AG09309 (cell line): Measurements from ENCODE around the gene CTSD.
"Not testable (repeated sequence)": the region's sequence is repeated elsewhere in the genome, so short reads cannot be mapped to it uniquely, and the experiment has no call there.

ENCODE experiments used
- DNase-seq: peaks from one replicate; pipeline ENCODE4 v3.0.0-alpha.2; 2010; ENCODE audit warnings: low read depth
- H3K4me3 ChIP-seq: 2 replicates; pipeline ENCODE4 v1.5.1; 2011; ENCODE audit warnings: mild to moderate bottlenecking, low read depth, low read length, moderate library complexity; ENCODE audit not compliant: control insufficient read depth
- CTCF ChIP-seq: IDR thresholded peaks from 2 replicates; pipeline ENCODE4 v1.5.1; 2011; ENCODE audit warnings: mild to moderate bottlenecking, low read depth, low read length, inconsistent platforms; ENCODE audit not compliant: insufficient read depth, control insufficient read depth; ENCODE audit errors: missing control alignments

CTSD gene

GRCh38 chr11:1763796-1764661 lies at the start of gene CTSD:
Gene CTSD (minus strand): TSS chr11:1763927. CDS start chr11:1763859, 68 bp downstream.
- DNase-seq, result no peak
- no peak for TF ChIP-seq CTCF
- peak within 1 kb of the TSS; percentile 86 for H3K4me3 ChIP-seq

DNA sequence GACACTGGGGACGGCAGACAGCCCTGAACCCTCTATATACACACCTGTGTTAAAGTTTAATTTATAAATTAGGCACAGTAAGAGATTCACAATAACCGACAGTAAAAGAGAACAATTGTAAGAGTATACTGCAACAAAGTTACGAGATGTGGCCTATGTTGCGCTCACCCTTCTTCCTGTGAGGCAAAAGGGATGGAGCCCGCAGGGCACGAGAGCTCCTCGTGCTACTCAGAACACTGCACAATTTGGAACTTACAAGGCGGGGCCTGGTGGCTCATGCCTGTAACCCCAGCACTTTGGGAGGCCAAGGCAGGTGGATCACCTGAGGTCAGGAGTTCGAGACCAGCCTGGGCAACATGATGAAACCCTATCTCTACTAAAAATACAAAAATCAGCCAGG lies 49.6 kb upstream of the CTSD start:
- not testable (repeated sequence) for H3K4me3 ChIP-seq

DNA sequence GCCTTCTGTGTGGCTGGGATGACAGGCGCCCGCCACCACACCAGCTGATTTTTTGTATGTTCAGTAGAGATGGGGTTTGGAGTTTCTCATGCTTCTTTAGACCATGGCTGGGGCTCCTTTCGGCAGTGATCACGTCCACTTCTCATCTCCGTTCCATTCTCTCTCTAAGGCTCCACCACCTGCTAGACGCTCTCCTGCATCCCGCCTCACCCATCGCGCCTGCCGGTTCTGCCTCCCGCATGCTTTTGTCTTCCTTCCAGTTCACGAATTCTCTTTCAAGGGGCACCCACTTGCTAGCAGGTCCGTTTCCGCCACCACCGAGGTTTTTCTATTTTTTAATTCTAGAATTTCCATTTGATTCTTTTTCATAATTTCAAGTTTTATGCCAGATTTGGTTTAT lies 49.1 kb upstream of the CTSD start:
- H3K4me3 ChIP-seq, result no peak overlapping the region
- no peak for DNase-seq
- TF ChIP-seq CTCF, result no peak

More for the DNA sequence above, 49.6 kb upstream of the CTSD start:
- DNase-seq, result not testable (repeated sequence)

GRCh38 chr11:1812274-1812673 lies 48.5 kb upstream of the CTSD start:
- H3K4me3 ChIP-seq, result no peak overlapping the region
- TF ChIP-seq CTCF, result no peak
- no peak for DNase-seq

DNA sequence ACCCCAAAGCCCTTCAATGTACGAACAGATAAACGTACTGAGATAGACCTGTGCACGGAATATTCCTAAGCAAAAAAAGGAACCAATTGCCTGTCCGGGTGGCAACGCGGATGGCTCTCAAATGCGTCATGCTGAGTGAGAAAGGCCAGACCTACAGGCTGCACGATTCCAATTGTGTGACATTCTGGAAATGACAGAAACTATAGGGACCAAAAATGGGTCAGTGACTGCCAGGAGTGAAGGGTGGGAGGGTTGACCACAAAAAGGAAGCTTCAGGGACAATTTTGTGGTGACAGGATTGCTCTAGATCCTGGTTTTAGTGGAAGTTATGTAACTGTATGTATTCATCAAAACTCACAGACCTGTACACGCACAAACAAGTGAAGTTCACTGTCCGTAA lies 47.0 kb upstream of the CTSD start:
- H3K4me3 ChIP-seq, result no peak overlapping the region
- DNase-seq, result no peak
- no peak for TF ChIP-seq CTCF

- no peak for TF ChIP-seq CTCF
- no peak for DNase-seq
- H3K4me3 ChIP-seq, result no peak overlapping the region
Observed at GRCh38 chr11:1807264-1807995, 43.7 kb upstream of the CTSD start.

DNA sequence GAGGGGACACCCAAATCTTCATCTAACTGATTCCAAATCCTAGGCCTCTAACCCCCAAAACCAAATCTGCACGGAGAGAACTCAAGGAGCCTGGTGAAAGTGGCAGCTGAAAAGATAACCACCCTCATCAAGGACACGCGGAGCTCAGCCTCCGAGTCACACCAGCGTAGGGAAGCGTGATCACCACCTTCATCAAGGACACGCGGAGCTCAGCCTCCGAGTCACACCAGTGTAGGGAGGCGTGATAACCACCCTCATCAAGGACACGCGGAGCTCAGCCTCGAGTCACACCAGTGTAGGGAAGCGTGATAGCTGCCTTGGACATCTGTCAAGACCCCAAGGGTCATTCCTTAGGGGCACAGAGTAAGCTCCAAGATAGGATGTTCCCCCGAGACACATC lies 41.8 kb upstream of the CTSD start:
- DNase-seq, result no peak
- no peak overlapping the region for H3K4me3 ChIP-seq
- no peak for TF ChIP-seq CTCF

DNA sequence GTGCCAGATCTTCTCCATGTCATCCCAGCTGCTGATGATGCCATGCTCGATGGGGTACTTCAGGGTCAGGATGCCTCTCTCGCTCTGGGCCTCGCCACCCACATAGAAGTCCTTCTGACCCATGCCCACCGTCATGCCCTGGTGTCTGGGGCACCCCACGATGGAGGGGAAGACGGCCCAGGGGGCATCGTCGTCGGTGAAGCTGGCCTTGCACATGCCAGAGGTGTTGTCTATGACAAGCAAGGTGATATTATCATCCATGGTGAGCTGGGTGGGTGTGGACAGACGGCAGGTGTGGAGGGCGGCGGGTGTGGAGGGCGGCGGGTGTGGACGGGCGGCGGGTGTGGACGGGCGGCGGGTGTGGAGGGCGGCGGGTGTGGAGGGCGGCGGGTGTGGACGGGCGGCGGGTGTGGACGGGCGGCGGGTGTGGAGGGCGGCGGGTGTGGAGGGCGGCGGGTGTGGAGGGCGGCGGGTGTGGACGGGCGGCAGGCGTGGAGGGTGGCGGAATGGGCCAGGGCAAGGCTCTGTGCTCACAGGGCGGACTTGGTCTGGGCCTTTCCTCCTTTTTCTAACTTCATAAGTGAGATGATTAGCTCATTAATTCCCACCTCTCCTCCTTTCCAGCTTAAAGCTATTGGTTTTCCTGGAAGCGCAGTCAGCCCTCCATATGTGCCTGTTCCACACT lies 40.2 kb upstream of the CTSD start:
- not testable (repeated sequence) for DNase-seq, H3K4me3 ChIP-seq
